Skeletal muscle tissue (tissue), 4 donors: ENCODE data around the gene PLCB4. TPM values are rescaled to one million over a fixed set of nuclear protein-coding genes. Genes with fewer than 3 reads are reported as not detected.
A peak's percentile ranks its signal among the peaks of the same experiment; 100 is the strongest.

Experiments
- H3K27ac ChIP-seq: one replicate; pipeline ENCODE4 v1.7.0; 2013; ENCODE audit warnings: mild to moderate bottlenecking, low read depth, low read length, inconsistent platforms
- H3K27me3 ChIP-seq, 3 donors: one replicate each; pipeline ENCODE4 v1.7.0; 2013; ENCODE audit warnings: low read length in 3 of 3; ENCODE audit not compliant: control insufficient read depth in 3 of 3, insufficient read depth in 3 of 3
- H3K36me3 ChIP-seq, 3 donors: one replicate each; pipeline ENCODE4 v1.7.0; 2013; ENCODE audit warnings: low read length in 3 of 3; ENCODE audit not compliant: control insufficient read depth in 3 of 3, insufficient read depth in 3 of 3
- H3K4me1 ChIP-seq, 3 donors: one replicate each; pipeline ENCODE4 v1.7.0; 2013; ENCODE audit warnings: low read length in 3 of 3, mild to moderate bottlenecking in 3 of 3; ENCODE audit not compliant: control insufficient read depth in 3 of 3, insufficient read depth in 3 of 3
- H3K4me3 ChIP-seq, 3 donors: one replicate each; pipeline ENCODE4 v1.7.0; 2013; ENCODE audit warnings: low read length in 3 of 3
- H3K9ac ChIP-seq, 3 donors: one replicate each; pipeline ENCODE4 v1.7.0; 2013; ENCODE audit warnings: low read length in 3 of 3, mild to moderate bottlenecking in 3 of 3, moderate library complexity in 2 of 3, low read depth in 1 of 3
- H3K9me3 ChIP-seq, 3 donors: one replicate each; pipeline ENCODE4 v1.7.0; 2013; ENCODE audit warnings: low read length in 3 of 3; ENCODE audit not compliant: control insufficient read depth in 3 of 3
- total RNA-seq: library from RNA; depleted of rRNA; stranded (reverse); fragments of >200 nt; gene quantifications from one replicate; pipeline ENCODE4 v1.2.3, GENCODE V29; 2014
- donor health status: Osteomylitis.

PLCB4 gene
- total RNA-seq, 1 donor from 2014 or later = 6.3 TPM

DNA sequence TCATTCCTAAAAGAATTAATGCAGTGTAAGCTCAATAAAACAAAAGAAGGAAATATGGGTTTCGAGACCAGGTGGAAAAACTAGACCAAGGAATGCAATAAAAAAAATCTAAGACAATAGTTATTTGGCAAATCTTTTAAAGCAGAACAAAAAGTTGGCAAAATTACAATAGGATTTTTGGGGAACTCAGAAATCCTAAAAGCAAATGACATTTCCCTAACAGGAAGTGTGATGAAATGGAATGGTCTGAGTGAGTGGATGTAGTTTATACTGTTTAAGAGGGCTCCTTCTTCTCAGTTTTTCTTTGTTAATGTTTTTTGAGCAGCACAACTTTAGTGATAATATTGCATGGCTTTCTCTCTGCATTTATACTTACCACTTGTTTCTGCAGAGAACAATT lies 190.0 kb downstream of the PLCB4 start:
- H3K4me3 ChIP-seq = no peak overlapping the region
- no peaks in the 10 kb centered on the region for H3K36me3 ChIP-seq
- H3K9ac ChIP-seq = no peak overlapping the region
- H3K4me1 ChIP-seq = peaks cover 0 to 12% (median 3%) of the 10 kb centered on the region in 3 donors
- no peaks in the 10 kb centered on the region for H3K27me3 ChIP-seq
- no peaks in the 10 kb centered on the region for H3K9me3 ChIP-seq
- H3K27ac ChIP-seq = no peak overlapping the region

DNA sequence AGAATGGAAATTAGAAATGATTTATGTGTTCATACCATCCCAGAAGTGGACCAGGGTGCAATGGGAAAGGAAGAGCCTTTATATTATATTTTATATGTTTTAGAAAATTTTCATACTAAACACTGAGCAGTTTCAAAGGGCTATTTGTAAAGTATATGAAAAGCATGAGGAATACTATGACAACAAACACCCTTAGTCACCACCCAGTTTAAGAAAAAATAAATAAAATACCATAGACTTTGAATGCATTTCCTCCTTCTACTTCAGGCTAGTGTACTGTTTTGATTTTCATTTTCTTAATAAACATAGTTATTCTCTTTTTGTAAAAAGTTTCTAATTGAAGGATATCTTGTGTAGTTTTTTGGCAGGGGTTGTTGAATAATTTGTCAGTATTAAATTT lies 191.1 kb downstream of the PLCB4 start:
- H3K36me3 ChIP-seq = no peaks in the 10 kb centered on the region
- no peaks in the 10 kb centered on the region for H3K9me3 ChIP-seq
- no peak overlapping the region for H3K27ac ChIP-seq
- H3K9ac ChIP-seq = no peak overlapping the region
- H3K4me3 ChIP-seq = no peak overlapping the region
- H3K4me1 ChIP-seq = peaks cover 0 to 12% (median 3%) of the 10 kb centered on the region in 3 donors
- no peaks in the 10 kb centered on the region for H3K27me3 ChIP-seq

GRCh38 chr20:9261781-9262180 lies 192.9 kb downstream of the PLCB4 start:
- peaks cover 0 to 12% (median 3%) of the 10 kb centered on the region in 3 donors for H3K4me1 ChIP-seq
- H3K27me3 ChIP-seq = no peaks in the 10 kb centered on the region
- H3K9ac ChIP-seq = no peak overlapping the region
- H3K4me3 ChIP-seq = no peak overlapping the region
- H3K9me3 ChIP-seq = no peaks in the 10 kb centered on the region
- H3K36me3 ChIP-seq = no peaks in the 10 kb centered on the region
- no peak overlapping the region for H3K27ac ChIP-seq

DNA sequence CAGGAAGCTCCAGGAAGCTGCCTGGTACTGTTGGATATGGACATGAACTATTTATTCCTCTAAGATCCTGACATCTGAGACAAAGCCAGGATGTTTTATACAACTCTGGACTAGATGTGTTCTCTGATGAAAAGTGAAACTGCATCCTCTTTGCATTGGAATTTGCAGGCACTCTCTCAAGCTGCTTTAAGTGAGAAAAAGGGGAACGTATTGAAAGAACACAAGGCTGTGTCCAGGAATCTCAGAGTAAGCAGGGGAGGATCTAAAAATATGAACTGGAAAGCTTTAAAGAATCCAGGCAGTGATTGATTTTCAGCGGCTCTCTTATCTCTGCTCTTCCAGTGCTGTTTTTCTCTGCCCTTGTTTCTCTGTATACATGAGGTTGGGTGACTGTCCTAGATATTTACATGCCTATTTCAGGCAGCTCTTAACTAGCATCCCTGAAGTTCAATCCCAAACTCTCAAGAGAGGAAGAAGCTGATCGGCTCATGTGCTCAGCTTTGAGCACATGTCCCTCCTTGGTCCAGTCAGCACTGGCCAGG lies 193.8 kb downstream of the PLCB4 start:
- no peak overlapping the region for H3K27ac ChIP-seq
- H3K36me3 ChIP-seq = no peaks in the 10 kb centered on the region
- H3K4me1 ChIP-seq = peaks cover 0 to 12% (median 3%) of the 10 kb centered on the region in 3 donors
- H3K4me3 ChIP-seq = peak overlapping the region; percentile 2 to 33 (median 11)
- H3K9ac ChIP-seq = peak overlapping the region in 1 of 3 donors; percentile 23
- H3K9me3 ChIP-seq = no peaks in the 10 kb centered on the region
- no peaks in the 10 kb centered on the region for H3K27me3 ChIP-seq

GRCh38 chr20:9269280-9269971 lies 200.5 kb downstream of the PLCB4 start:
- Histone ChIP-seq H3K27ac (no peak overlapping the region), H3K9ac (no peak overlapping the region), H3K27me3 (no peaks in the 10 kb centered on the region), H3K9me3 (no peaks in the 10 kb centered on the region), H3K4me3 (no peak overlapping the region), H3K4me1 (no peaks in the 10 kb centered on the region), H3K36me3 (no peaks in the 10 kb centered on the region)

GRCh38 chr20:9270831-9271230 lies 201.9 kb downstream of the PLCB4 start:
- no peak overlapping the region for H3K9ac ChIP-seq
- H3K9me3 ChIP-seq = no peaks in the 10 kb centered on the region
- H3K27ac ChIP-seq = no peak overlapping the region
- no peaks in the 10 kb centered on the region for H3K27me3 ChIP-seq
- H3K36me3 ChIP-seq = no peaks in the 10 kb centered on the region
- H3K4me1 ChIP-seq = no peaks in the 10 kb centered on the region
- no peak overlapping the region for H3K4me3 ChIP-seq

GRCh38 chr20:9276966-9277468 lies 208.1 kb downstream of the PLCB4 start:
- H3K9ac ChIP-seq = no peak overlapping the region
- H3K36me3 ChIP-seq = no peaks in the 10 kb centered on the region
- H3K9me3 ChIP-seq = no peaks in the 10 kb centered on the region
- H3K4me1 ChIP-seq = peaks cover 0 to 2% (median 0%) of the 10 kb centered on the region in 3 donors
- no peaks in the 10 kb centered on the region for H3K27me3 ChIP-seq
- no peak overlapping the region for H3K27ac ChIP-seq
- H3K4me3 ChIP-seq = no peak overlapping the region

DNA sequence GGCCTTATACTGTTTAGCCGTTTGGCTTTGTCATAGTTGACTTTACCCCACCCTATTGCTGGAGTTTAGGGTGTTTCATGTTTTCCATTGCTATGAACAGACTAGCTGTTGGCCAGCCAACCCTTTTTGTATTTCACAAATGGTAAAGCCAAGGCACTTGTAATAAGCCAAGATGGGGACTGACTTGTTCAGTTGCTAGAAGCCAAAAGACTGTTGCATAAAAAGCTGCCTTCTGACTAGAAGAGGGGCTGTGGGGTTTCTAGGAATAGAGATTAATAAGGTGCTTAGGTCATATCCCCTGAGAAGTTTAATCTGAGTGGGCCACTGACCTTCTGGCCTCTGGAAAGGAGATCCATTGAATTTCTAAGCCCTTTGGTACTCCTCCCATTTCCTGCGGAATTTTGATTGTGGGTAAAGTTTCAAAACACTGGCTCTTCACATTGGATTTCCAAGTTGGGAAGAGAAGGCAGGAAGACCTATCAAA lies 211.1 kb downstream of the PLCB4 start:
- H3K27me3 ChIP-seq = no peaks in the 10 kb centered on the region
- peaks cover 0 to 2% (median 0%) of the 10 kb centered on the region in 3 donors for H3K4me1 ChIP-seq
- no peak overlapping the region for H3K9ac ChIP-seq
- H3K36me3 ChIP-seq = no peaks in the 10 kb centered on the region
- H3K27ac ChIP-seq = no peak overlapping the region
- H3K4me3 ChIP-seq = no peak overlapping the region
- no peaks in the 10 kb centered on the region for H3K9me3 ChIP-seq

DNA sequence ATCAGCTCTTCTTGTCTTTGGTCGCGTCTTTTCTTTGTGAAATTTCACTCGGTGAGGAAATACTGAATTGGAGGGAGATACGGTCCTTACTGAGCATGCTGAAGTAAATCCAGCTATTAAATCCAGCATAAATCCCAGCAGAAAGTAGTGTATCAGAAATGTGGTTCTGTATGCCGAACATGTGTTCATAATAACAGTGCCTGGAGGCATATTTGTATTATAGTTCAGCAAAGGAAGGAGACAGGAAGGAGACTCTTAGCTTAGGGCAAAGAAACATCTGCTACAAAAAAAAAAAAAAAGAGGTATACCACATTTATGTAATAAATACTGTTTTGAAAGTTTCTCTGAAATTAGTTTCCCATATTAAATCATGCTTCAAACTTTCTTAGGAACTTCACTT lies 211.8 kb downstream of the PLCB4 start:
- no peak overlapping the region for H3K27ac ChIP-seq
- H3K27me3 ChIP-seq = no peaks in the 10 kb centered on the region
- H3K9ac ChIP-seq = no peak overlapping the region
- H3K4me3 ChIP-seq = no peak overlapping the region
- no peaks in the 10 kb centered on the region for H3K9me3 ChIP-seq
- H3K4me1 ChIP-seq = peaks cover 0 to 2% (median 0%) of the 10 kb centered on the region in 3 donors
- H3K36me3 ChIP-seq = no peaks in the 10 kb centered on the region

GRCh38 chr20:9281803-9282202 lies 212.9 kb downstream of the PLCB4 start:
- H3K27ac ChIP-seq = no peak overlapping the region
- H3K36me3 ChIP-seq = no peaks in the 10 kb centered on the region
- H3K4me1 ChIP-seq = peaks cover 0 to 2% (median 0%) of the 10 kb centered on the region in 3 donors
- no peaks in the 10 kb centered on the region for H3K27me3 ChIP-seq
- H3K9me3 ChIP-seq = no peaks in the 10 kb centered on the region
- no peak overlapping the region for H3K9ac ChIP-seq
- no peak overlapping the region for H3K4me3 ChIP-seq
